Nephron progenitor cell (in vitro differentiated cells): ENCODE results near the gene PKMYT1.

ENCODE experiments used
- DNase-seq: peaks from one replicate; pipeline ENCODE4 v3.0.0; 2021
- H3K27ac Mint-ChIP-seq: 2 replicates; pipeline ENCODE4 v1.8.0; 2021; ENCODE audit warnings: mild to moderate bottlenecking, moderate library complexity, mixed read lengths
- H3K27me3 Mint-ChIP-seq: 2 replicates; pipeline ENCODE4 v1.8.0; 2021; ENCODE audit warnings: mild to moderate bottlenecking, low read depth, mixed read lengths; ENCODE audit not compliant: poor library complexity
- H3K36me3 Mint-ChIP-seq: 2 replicates; pipeline ENCODE4 v1.8.0; 2021; ENCODE audit warnings: low read depth, mixed read lengths
- H3K4me1 Mint-ChIP-seq: 2 replicates; pipeline ENCODE4 v1.8.0; 2021; ENCODE audit warnings: mixed read lengths
- H3K4me3 Mint-ChIP-seq: 2 replicates; pipeline ENCODE4 v1.8.0; 2021; ENCODE audit warnings: mild to moderate bottlenecking, moderate library complexity, mixed read lengths
- H3K9me3 Mint-ChIP-seq: 2 replicates; pipeline ENCODE4 v1.8.0; 2021; ENCODE audit warnings: mild to moderate bottlenecking, moderate library complexity, mixed read lengths
- TF ChIP-seq, protein P1 (sequence below): fragments of 200-600 bp; sonication (generic); IDR thresholded peaks from 2 replicates; pipeline ENCODE4 v1.5.0; 2021; ENCODE audit warnings: antibody characterized with exemption

PKMYT1 gene

DNA sequence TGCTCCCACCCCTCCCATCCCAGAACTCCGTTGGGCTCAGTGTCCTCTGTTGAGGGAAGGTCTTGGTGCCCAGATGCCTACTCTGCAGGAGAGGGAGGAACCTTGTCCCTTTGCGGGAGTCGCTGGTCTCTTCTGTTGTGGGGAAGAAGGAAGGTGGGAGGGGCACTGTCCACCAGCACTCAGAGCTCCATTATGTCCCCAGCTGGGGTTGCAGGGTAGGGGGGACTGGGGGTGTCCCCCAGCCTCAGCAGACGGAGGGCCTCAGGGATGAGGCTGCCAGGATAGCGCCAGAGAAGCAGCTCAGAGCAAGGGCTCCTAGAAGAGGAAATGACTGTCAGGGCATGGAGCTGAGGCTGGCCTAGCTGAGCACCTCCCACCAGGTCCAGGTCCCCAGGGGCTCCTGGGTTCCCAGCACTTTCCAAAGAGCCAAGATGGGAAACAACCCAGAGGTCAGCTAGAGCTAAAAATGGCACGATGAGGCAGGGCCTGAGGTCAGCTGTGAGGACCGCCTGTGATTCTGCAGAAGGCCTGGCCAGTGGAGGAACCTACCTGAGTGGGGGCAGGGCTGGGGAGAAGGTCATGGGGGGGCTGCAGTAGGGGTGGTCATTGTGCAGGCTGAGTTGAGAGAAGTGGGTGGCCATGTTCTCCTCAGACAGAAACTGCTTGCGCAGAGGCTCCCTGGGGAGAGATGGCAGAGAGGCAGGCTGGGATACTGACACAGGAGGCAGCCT, 42.6 kb upstream of the PKMYT1 start:
- no peak for DNase-seq
- Mint-ChIP-seq H3K36me3 (peaks cover 23% of the 10 kb centered on the region), H3K4me1 (peaks cover 47% of the 10 kb centered on the region), H3K4me3 (peak overlapping the region; percentile 87), H3K27ac (peak overlapping the region; percentile 85), H3K27me3 (peaks cover 2% of the 10 kb centered on the region), H3K9me3 (no peaks in the 10 kb centered on the region)
- TF ChIP-seq, protein P1, sequence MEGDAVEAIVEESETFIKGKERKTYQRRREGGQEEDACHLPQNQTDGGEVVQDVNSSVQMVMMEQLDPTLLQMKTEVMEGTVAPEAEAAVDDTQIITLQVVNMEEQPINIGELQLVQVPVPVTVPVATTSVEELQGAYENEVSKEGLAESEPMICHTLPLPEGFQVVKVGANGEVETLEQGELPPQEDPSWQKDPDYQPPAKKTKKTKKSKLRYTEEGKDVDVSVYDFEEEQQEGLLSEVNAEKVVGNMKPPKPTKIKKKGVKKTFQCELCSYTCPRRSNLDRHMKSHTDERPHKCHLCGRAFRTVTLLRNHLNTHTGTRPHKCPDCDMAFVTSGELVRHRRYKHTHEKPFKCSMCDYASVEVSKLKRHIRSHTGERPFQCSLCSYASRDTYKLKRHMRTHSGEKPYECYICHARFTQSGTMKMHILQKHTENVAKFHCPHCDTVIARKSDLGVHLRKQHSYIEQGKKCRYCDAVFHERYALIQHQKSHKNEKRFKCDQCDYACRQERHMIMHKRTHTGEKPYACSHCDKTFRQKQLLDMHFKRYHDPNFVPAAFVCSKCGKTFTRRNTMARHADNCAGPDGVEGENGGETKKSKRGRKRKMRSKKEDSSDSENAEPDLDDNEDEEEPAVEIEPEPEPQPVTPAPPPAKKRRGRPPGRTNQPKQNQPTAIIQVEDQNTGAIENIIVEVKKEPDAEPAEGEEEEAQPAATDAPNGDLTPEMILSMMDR = no peak

DNA sequence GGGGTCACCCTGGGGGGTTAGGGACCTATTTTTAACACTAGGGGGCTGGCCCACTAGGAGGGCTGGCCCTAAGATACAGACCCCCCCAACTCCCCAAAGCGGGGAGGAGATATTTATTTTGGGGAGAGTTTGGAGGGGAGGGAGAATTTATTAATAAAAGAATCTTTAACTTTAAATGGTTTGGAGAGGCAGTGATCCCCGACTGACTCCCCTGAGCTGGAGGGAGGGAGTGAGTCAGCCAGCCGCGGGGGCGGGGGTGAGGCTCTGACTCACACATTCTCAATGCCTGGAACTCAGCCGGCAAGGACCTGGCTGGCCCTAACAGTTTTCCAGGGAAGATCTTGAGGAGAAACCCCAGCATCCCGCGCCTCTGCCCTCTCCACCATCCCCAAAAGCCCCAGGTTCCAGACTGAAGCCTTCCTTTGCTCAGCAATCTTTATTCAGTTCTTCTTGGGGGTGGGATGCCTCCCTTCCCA, 42.0 kb upstream of the PKMYT1 start:
- Mint-ChIP-seq H3K9me3 (no peaks in the 10 kb centered on the region), H3K27ac (peak overlapping the region; percentile 94), H3K4me1 (peaks cover 49% of the 10 kb centered on the region), H3K36me3 (peaks cover 18% of the 10 kb centered on the region), H3K27me3 (peaks cover 4% of the 10 kb centered on the region), H3K4me3 (peak overlapping the region; percentile 87)
- DNase-seq = peak; percentile 67
- TF ChIP-seq, protein P1 = no peak

DNA sequence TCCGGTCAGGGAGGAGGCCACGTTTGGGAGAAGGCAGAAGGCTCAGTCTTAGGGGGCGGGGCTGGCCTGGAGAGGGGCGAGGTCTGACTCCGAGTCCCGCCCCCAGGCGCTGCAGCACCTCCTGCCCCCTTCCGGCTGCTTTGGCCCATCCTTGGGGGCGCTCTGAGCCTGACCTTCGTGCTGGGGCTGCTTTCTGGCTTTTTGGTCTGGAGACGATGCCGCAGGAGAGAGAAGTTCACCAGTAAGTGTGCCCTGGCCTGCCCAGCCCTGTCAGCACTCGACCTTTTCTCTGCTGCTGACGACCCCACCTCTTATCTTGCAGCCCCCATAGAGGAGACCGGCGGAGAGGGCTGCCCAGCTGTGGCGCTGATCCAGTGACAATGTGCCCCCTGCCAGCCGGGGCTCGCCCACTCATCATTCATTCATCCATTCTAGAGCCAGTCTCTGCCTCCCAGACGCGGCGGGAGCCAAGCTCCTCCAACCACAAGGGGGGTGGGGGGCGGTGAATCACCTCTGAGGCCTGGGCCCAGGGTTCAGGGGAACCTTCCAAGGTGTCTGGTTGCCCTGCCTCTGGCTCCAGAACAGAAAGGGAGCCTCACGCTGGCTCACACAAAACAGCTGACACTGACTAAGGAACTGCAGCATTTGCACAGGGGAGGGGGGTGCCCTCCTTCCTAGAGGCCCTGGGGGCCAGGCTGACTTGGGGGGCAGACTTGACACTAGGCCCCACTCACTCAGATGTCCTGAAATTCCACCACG, 41.4 kb upstream of the PKMYT1 start:
- Mint-ChIP-seq H3K27me3 (peaks cover 10% of the 10 kb centered on the region), H3K27ac (peak overlapping the region; percentile 94), H3K4me1 (peaks cover 53% of the 10 kb centered on the region), H3K36me3 (peaks cover 12% of the 10 kb centered on the region), H3K4me3 (peak overlapping the region; percentile 87), H3K9me3 (no peaks in the 10 kb centered on the region)
- TF ChIP-seq, protein P1 = no peak
- DNase-seq = peak; percentile 90

DNA sequence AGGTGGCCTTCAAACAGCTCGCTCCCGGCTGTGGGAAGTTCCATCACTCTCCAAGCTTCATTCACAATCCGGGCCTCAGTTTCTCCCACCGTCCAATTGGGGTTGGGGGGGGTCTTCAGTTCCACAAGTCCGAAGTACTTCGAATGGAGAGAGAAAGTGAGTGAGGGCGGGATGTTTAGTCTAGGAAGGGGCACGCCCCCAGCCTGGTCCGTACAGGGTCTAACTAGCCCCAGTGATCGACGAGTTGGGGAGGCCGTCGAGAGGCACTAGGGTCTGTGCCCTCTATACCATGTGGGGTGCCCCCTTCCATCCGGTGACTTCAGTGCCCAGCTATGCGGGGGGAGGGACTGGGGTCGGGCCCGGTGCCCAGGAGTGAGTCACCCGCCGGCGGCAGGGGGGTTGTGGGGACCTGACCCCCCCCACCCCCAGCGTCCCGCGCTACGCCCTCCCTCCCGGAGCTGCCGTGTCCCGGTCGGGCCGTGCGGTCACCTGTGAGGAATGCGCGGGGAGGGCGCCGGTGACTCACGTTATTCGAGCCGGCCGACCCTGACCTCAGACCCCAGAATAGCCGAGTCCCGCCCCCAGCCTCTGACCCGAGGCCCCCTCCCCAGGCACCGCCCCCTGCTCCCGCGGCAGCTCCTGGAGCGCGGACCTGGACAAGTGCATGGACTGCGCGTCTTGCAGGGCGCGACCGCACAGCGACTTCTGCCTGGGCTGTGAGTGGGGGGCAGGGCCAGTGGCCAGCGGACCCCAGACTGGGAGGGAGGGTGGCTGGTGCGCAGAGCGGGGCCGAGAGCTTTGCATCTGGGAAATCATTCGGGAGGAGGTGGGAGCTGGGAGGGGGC, 40.6 kb upstream of the PKMYT1 start:
- DNase-seq = peak; percentile 85
- Mint-ChIP-seq H3K9me3 (no peaks in the 10 kb centered on the region), H3K4me3 (peak overlapping the region; percentile 87), H3K4me1 (peaks cover 53% of the 10 kb centered on the region), H3K36me3 (peaks cover 4% of the 10 kb centered on the region), H3K27me3 (peaks cover 9% of the 10 kb centered on the region), H3K27ac (peak overlapping the region; percentile 94)
- TF ChIP-seq, protein P1 = no peak

DNA sequence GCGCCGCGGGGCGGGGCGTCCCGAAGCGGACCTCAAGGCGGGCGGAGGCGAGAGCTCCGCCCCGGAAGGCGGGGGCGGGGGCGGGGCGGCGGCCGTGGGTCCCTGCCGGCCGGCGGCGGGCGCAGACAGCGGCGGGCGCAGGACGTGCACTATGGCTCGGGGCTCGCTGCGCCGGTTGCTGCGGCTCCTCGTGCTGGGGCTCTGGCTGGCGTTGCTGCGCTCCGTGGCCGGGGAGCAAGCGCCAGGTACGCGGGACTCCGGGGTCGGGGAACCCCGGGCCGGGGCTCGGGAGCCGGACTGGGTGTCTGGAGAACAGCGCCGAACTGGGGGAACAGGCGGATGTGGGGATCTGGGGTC, 40.0 kb upstream of the PKMYT1 start, which contains the start of gene TNFRSF12A:
TSS of gene TNFRSF12A (plus strand) at position 122 of the 357 bp plus-strand sequence. CDS start at position 152, 30 bp downstream.
- H3K27me3 Mint-ChIP-seq = peaks cover 8% of the 10 kb centered on the region
- H3K27ac Mint-ChIP-seq = peak within 1 kb of the TSS; percentile 94
- H3K4me1 Mint-ChIP-seq = peaks cover 53% of the 10 kb centered on the region
- TF ChIP-seq, protein P1 = no peak
- peak; percentile 77 for DNase-seq
- peaks cover 4% of the 10 kb centered on the region for H3K36me3 Mint-ChIP-seq
- H3K4me3 Mint-ChIP-seq = peak within 1 kb of the TSS; percentile 87
- H3K9me3 Mint-ChIP-seq = no peaks in the 10 kb centered on the region
